GM18867 (cell line): ENCODE results near the gene DNAJC8.

Experiments used
- ATAC-seq: cut with Tn5 transposase; IDR thresholded peaks from one replicate; pipeline ENCODE4 v1.9.1; 2021; ENCODE audit warnings: mild to moderate bottlenecking, moderate library complexity; ENCODE audit not compliant: unreplicated experiment

DNAJC8 gene

DNA sequence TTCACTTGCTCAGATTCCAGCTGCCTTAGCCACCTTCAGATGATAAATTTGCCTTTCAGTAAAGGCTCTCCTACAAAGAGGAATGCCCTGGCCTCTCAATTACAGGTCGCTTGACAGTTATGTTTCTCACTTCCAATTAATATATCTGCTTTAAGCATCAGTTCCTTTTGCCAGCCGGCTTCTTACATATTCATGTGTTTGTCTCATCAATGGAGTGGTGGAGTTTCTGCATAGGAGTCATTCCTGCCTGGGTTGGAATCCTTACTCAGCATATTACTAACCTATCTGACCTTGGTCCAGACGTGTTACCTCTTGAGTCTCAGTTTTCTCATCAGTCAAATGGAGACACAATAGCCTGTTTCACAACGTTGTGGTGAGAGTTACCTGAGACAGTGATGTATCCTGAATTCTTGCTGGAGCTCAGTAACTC is 17.1 kb upstream of the DNAJC8 start:
- no peak for ATAC-seq

DNA sequence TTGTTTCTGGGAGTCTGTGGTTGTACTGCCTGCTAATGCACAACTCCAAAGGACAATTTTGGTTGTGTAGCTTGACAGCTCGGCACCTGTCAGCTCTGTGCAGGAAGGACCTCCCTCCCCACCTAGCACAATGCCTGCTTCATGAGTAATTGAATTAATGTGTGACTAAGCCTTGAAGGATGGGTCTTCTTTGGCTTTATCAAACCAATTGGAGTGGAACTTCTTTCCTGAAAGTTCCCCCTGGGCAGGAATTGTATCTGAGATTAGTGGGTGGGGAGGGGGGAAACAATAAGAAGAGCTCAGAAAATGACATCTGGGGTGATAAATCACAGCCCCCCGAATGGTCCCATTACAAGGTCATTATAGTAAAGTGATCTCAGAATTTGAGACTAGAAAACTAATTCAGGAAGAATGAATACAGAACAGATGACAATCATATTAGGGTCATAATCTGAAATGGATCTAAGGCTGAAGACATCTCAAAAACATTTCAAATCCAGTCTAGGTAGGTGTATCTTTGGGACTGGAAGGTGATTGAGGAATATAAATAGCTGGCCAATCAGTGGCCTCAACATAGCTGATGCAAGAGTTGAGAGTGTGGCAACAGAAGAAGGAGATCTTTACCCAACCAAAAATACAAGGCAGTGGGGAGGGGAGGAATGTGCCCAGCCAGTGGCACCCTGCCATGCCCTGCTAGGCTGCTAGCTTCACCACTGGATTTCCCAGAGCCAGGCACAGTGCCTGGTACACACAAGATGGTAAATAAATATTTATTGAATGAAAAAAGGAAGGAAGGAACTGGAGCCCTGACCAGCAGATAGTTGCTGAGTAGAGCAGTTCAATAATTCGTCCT is 16.4 kb upstream of the DNAJC8 start:
- no peak for ATAC-seq

DNA sequence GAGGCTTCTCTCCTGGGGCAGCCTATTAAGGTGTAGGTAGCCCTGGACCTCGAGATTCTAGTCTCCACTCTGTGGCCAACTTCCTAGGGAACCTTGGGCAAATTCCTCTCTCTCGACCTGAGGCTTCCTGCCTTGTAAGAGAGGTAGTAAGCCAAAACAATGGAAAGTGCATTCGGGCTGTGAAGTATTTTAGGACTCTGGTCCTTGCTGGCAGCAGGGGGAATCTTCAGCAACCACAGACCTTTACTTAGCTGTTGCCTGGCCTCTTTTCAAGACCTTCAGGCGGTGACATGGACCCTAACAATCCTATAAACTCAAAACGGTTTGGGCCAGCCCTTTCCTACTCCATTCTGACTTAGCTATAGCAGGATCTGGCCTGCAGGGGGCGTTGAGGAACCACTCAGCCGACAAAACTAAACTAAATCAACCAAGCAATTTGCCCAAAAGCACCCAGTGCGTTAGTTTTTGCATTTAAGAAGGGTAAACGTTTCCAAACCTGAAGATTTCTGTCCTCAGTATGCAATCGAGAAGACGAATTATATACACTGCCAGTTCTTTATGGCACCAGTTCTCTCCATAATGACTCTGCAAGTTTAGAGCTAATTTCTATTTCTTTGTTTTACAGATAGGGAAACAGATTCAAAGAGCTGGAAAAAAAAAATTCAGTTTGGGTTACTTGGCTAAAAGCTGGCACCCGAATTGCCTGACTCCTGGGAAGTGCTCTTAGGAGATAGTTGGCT is 15.6 kb upstream of the DNAJC8 start:
- ATAC-seq, result no peak

- ATAC-seq, result no peak
These were observed 14.9 kb upstream of the DNAJC8 start for GRCh38 chr1:28247612-28248272.

- ATAC-seq, result no peak
These were observed 13.6 kb upstream of the DNAJC8 start for GRCh38 chr1:28246427-28246832.

DNA sequence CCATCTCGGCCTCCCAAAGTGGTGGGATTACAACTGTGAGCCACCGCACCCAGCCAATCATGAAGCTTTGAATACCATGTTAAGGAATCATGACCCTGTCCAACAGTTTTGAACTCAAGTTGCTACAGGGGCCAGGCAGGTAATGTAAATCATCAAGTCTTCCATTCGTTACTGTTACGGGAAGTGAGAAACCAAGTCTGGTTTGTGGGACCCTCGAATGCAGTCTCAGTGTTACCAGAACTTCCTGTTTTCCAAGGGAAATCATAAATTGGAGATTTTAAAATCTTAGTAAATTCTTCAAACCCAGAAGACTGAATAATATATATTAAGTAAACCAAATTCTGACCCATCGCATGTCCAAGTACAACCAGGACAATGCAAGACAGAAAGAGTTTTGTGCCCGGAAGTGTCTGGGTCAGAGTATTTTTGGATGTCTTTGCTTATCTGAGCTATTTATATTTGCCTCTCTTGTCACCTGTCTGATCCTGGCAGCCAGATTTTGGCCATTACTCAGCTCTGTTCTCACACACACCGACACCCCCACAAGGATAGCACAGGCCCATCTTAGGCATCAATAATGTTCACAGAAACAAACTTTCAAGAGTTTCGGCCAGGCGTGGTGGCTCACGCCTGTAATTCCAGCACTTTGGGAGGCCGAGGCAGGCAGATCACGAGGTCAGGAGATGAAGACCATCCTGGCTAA is 11.9 kb upstream of the DNAJC8 start:
- no peak for ATAC-seq

- ATAC-seq, result no peak
These were observed 11.0 kb upstream of the DNAJC8 start for GRCh38 chr1:28243685-28244311.

GRCh38 chr1:28241638-28242241 is 8.9 kb upstream of the DNAJC8 start:
- no peak for ATAC-seq

DNA sequence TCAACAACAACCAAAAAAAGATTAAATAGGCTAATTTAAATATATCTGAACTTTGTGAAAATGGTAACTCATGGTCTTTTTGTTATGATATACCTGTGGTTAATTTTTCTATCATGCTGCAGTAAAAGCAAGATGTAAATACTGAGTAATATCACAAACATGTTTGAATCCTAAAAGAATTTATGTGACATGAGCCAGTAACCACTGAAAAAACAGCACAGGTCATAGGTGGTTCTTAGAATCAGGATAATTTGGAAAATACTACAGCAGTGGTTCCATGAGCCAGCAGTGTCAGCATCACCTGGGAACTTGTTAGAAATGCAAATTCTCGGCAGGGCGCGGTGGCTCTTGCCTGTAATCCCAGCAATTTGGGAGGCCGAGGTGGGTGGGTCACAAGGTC is 7.2 kb upstream of the DNAJC8 start:
- ATAC-seq, result no peak

DNA sequence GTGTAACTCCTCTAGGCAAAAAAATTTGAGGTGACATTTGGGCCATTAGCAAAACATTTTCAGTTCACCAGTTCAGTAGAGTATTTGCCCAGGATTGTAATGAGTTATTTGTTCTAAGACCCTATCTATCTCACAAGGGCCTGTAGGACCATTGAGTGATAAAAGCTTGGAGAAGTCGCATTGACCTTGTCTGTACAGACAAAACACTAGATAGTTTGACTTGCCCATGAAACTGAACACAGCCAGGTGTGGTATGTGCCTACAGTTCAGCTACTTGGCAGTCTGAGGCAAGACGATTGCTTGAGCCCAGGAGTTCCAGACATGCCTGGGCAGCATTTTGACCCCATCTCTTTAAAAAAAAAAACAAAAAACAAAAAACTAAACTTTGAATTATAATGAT is 6.2 kb upstream of the DNAJC8 start:
- no peak for ATAC-seq

GRCh38 chr1:28236656-28237322 is 4.0 kb upstream of the DNAJC8 start:
- ATAC-seq, result no peak

DNA sequence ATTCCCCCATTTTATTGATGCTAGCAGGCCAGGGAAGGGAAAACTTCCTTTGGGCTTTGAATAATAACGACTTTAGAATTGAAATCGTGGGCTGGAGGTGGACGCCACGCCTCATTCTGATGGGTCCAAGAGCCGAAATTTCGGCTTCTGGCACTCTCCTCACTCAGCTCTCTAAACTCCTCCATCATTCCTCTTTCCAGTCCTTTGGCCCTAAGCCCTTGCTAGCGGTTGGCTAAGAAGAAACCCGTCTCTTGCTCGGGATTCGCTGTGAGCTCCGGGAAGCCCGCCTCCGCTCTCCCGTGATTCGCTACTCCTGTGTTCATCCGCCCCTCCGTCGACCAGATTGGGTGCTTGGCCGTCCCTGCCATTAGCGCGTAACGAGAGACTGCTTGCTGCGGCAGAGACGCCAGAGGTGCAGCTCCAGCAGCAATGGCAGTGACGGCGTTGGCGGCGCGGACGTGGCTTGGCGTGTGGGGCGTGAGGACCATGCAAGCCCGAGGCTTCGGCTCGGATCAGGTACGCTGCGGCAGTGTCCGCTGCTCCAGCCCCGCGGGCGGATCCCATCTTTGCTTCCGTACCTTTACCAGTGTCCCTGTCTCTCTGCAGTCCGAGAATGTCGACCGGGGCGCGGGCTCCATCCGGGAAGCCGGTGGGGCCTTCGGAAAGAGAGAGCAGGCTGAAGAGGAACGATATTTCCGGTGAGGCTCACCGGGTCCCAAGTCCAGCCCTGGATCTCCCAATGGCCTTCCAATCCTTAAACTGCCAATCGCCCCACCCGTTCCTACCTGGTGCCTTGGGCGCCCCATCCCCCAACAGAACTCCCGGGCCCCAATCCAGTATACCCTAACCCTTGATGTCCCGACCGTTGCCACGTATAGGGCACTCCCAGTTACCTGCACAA is 3.2 kb upstream of the DNAJC8 start, which contains the start of gene ATP5IF1:
Gene ATP5IF1 (plus strand): TSS at position 370 of the 901 bp plus-strand sequence. CDS start 60 bp downstream, at position 430.
- peak; percentile 83 for ATAC-seq

- no peak for ATAC-seq
These were observed 406 bp upstream of the DNAJC8 start for GRCh38 chr1:28233264-28233606.

GRCh38 chr1:28229996-28230395 is 2.8 kb downstream of the DNAJC8 start:
- no peak for ATAC-seq

DNA sequence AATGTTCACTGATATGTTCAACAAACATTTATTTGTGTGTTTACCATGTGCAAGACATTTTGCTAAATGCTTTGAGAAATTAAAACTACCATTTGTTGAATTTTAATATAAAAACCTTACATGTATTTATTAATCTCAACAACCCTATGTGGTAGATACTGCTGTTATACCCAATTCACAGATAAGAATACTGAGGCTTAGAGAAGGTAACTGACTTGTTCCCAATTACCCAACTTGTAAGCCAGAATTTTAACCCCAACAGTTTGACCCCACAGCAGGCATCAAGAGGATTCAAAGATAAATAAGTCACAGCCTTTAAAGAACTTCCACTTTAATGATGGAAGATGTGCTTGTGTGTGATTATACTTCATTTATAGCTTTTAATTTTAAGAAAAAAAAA is 3.7 kb downstream of the DNAJC8 start:
- no peak for ATAC-seq

DNA sequence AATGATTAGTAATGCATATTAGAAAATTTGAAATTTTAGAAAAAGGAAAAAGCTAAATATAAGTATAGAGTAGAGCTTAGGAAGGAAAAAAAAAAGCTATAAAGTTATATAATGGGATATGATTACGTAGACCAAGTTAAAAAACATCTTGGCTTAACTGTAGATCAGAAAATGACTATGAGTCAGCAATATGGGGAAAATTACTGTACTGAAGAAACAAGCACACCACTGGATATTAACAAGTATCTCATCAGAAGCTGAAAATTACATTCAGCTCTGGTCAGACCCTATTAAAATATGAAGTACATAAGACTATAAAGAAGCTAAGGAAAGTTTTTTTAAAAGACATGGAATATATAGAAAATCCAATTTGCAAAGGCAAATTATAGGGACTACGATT is 19.5 kb downstream of the DNAJC8 start:
- no peak for ATAC-seq

GRCh38 chr1:28209700-28210099 is 23.1 kb downstream of the DNAJC8 start:
- no peak for ATAC-seq

DNA sequence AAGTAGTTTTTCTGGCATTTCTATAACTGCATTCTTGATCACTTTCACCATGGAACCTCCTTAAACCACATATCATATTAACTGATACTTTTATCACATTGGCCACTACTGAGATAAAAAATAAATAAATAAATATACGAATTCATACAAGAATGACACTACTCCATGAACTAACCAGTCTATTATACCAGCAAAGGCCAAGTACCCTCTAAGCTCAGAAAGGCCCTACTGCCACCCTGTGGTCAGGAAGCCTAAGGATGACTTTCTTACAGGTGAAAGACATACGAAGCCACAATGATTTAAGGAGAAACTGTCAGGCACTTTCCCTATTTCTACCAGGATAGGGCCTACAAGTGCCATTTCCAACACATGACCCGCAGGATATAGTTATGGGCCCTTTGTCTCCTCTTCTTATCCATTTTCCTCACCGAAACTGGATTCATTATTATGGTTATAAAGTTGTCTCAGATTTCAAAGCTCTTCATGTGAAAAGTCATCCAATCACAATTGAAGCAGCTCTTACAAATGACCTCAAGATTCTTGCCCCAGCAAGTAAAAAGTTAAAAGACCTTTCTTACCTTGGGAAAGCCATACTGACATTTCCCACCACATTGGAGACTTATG is 23.9 kb downstream of the DNAJC8 start:
- no peak for ATAC-seq
